GM19468 (cell line): ENCODE data around the gene EYS.

Experiments used
- ATAC-seq: cut with Tn5 transposase; IDR thresholded peaks from one replicate; pipeline ENCODE4 v1.9.1; 2021; ENCODE audit warnings: mild to moderate bottlenecking, moderate library complexity, moderate number of reproducible peaks; ENCODE audit not compliant: unreplicated experiment; ENCODE audit errors: extremely low read depth

Gene EYS

GRCh38 chr6:64128301-64129024 is 1578.6 kb downstream of the EYS start:
- ATAC-seq, result no peak

GRCh38 chr6:64123761-64124633 is 1583.0 kb downstream of the EYS start:
- no peak for ATAC-seq

- ATAC-seq, result no peak
These were observed 1584.2 kb downstream of the EYS start for GRCh38 chr6:64122712-64123375.

- ATAC-seq, result no peak
These were observed 1585.9 kb downstream of the EYS start for GRCh38 chr6:64121011-64121565.

- ATAC-seq, result no peak
These were observed 1593.3 kb downstream of the EYS start for GRCh38 chr6:64113704-64114103.

GRCh38 chr6:64104051-64104450 is 1603.0 kb downstream of the EYS start:
- ATAC-seq, result no peak

- no peak for ATAC-seq
These were observed 1603.5 kb downstream of the EYS start for GRCh38 chr6:64103480-64103879.

- no peak for ATAC-seq
These were observed 1606.2 kb downstream of the EYS start for GRCh38 chr6:64100702-64101303.

- ATAC-seq, result no peak
These were observed 1616.7 kb downstream of the EYS start for GRCh38 chr6:64090352-64090751.

GRCh38 chr6:64085126-64085525 is 1621.9 kb downstream of the EYS start:
- no peak for ATAC-seq

GRCh38 chr6:64084185-64084663 is 1622.8 kb downstream of the EYS start:
- ATAC-seq, result no peak

GRCh38 chr6:64083261-64083660 is 1623.8 kb downstream of the EYS start:
- ATAC-seq, result no peak

- ATAC-seq, result no peak
These were observed 1625.6 kb downstream of the EYS start for GRCh38 chr6:64081453-64081852.

GRCh38 chr6:64074981-64075380 is 1632.0 kb downstream of the EYS start:
- no peak for ATAC-seq

- no peak for ATAC-seq
These were observed 1634.3 kb downstream of the EYS start for GRCh38 chr6:64072686-64073085.

- ATAC-seq, result no peak
These were observed 1642.1 kb downstream of the EYS start for GRCh38 chr6:64064919-64065318.

GRCh38 chr6:64062960-64063683 is 1643.9 kb downstream of the EYS start:
- ATAC-seq, result no peak

GRCh38 chr6:64054861-64055260 is 1652.2 kb downstream of the EYS start:
- ATAC-seq, result no peak

GRCh38 chr6:64050590-64050989 is 1656.4 kb downstream of the EYS start:
- ATAC-seq, result no peak
